IMR-90 (cell line): ENCODE data around the gene PF4V1. TPM values are rescaled to one million over a fixed set of nuclear protein-coding genes. Genes with fewer than 3 reads are reported as not detected.

Experiments
- ATAC-seq: fragments of 200-7000 bp; cut with Tn5 transposase; 2 replicates; pipeline ENCODE4 v1.9.1; 2020; ENCODE audit warnings: low read depth, mild to moderate bottlenecking, moderate library complexity
- BruUV-seq: library from RNA; stranded (reverse); fragments of 400-500 nt; replicated peaks from 2 replicates; lab custom pipeline; 2021; lab: Mats Ljungman, UMichigan
- CTCF ChIA-PET: fragments of 300-600 bp; formaldehyde crosslinking; extraction: SDS; loops from one replicate; lab custom pipeline; 2021; ENCODE audit warnings: antibody characterized with exemption; lab: Yijun Ruan, JAX
- POLR2A ChIA-PET: fragments of 300-600 bp; sonication (Branson Sonifier 250); formaldehyde crosslinking; loops from one replicate; lab custom pipeline; 2022; ENCODE audit warnings: antibody characterized with exemption; ENCODE audit not compliant: unreplicated experiment; lab: Charles Lee
- DNase-seq: peaks from one replicate; pipeline ENCODE4 v3.0.0; 2013
- H2AFZ ChIP-seq: replicated peaks from 2 replicates; pipeline ENCODE3; 2013; ENCODE audit warnings: low read length, mild to moderate bottlenecking; ENCODE audit not compliant: poor library complexity
- H2AK5ac ChIP-seq: 2 replicates; pipeline ENCODE4 v1.6.1; 2013; ENCODE audit warnings: low read depth, low read length, inconsistent platforms
- H2AK9ac ChIP-seq: replicated peaks from 2 replicates; pipeline ENCODE3; 2013; ENCODE audit warnings: mild to moderate bottlenecking, low read depth, low read length, moderate library complexity; ENCODE audit not compliant: poor library complexity
- H2BK120ac ChIP-seq: 2 replicates; pipeline ENCODE4 v1.6.1; 2013; ENCODE audit warnings: low read depth, low read length, inconsistent platforms
- H2BK15ac ChIP-seq: 3 replicates; pipeline ENCODE4 v1.6.1; 2013; ENCODE audit warnings: low read depth, low read length, inconsistent platforms
- H2BK20ac ChIP-seq: 2 replicates; pipeline ENCODE4 v1.6.1; 2013; ENCODE audit warnings: low read depth, mild to moderate bottlenecking, inconsistent platforms, low read length, moderate library complexity
- H2BK5ac ChIP-seq: 2 replicates; pipeline ENCODE4 v1.6.1; 2013; ENCODE audit warnings: mild to moderate bottlenecking, low read depth, low read length, inconsistent platforms; ENCODE audit not compliant: poor library complexity, severe bottlenecking
- H3K14ac ChIP-seq: replicated peaks from 2 replicates; pipeline ENCODE4 v1.6.1; 2013; ENCODE audit warnings: low read depth, low read length, inconsistent platforms
- H3K18ac ChIP-seq: 2 replicates; pipeline ENCODE4 v1.6.1; 2013; ENCODE audit warnings: low read depth, low read length, control low read depth
- H3K23ac ChIP-seq: 2 replicates; pipeline ENCODE4 v1.6.1; 2013; ENCODE audit warnings: low read depth, low read length, inconsistent platforms
- H3K27ac ChIP-seq: 2 replicates; pipeline ENCODE4 v1.5.1; 2013; ENCODE audit warnings: mild to moderate bottlenecking, control low read depth, low read length; ENCODE audit not compliant: insufficient read depth
- H3K27me3 ChIP-seq: 2 replicates; pipeline ENCODE4 v1.6.1; 2013; ENCODE audit warnings: low read length; ENCODE audit not compliant: control insufficient read depth, insufficient read depth
- H3K36me3 ChIP-seq: 2 replicates; pipeline ENCODE4 v1.6.1; 2013; ENCODE audit warnings: low read length, mixed read lengths; ENCODE audit not compliant: control insufficient read depth, insufficient read depth
- H3K4ac ChIP-seq: 2 replicates; pipeline ENCODE4 v1.6.1; 2013; ENCODE audit warnings: low read depth, low read length, inconsistent platforms
- H3K4me1 ChIP-seq: 2 replicates; pipeline ENCODE4 v1.6.1; 2013; ENCODE audit warnings: low read length, mixed read lengths; ENCODE audit not compliant: control insufficient read depth, insufficient read depth
- H3K4me2 ChIP-seq: 2 replicates; pipeline ENCODE4 v1.6.1; 2013; ENCODE audit warnings: low read depth, mild to moderate bottlenecking, control low read depth, low read length, moderate library complexity
- H3K4me3 ChIP-seq: 2 replicates; pipeline ENCODE4 v1.5.1; 2013; ENCODE audit warnings: low read depth, mild to moderate bottlenecking, control low read depth, low read length, moderate library complexity; ENCODE audit not compliant: insufficient read depth
- H3K56ac ChIP-seq: 2 replicates; pipeline ENCODE4 v1.6.1; 2013; ENCODE audit warnings: low read length, inconsistent platforms; ENCODE audit not compliant: insufficient read depth; ENCODE audit errors: extremely low read depth
- H3K79me1 ChIP-seq, 2 experiments: 2 replicates each; pipeline ENCODE4 v1.6.1; 2013; ENCODE audit warnings: low read length in 2 of 2, inconsistent platforms in 1 of 2, low read depth in 1 of 2
- H3K9ac ChIP-seq: 2 replicates; pipeline ENCODE4 v1.6.1; 2013; ENCODE audit warnings: low read depth, low read length, control low read depth
- H3K9me1 ChIP-seq: 2 replicates; pipeline ENCODE4 v1.6.1; 2013; ENCODE audit warnings: low read length, inconsistent platforms; ENCODE audit not compliant: insufficient read depth
- H3K9me3 ChIP-seq: 2 replicates; pipeline ENCODE4 v1.6.1; 2013; ENCODE audit warnings: low read length; ENCODE audit not compliant: control insufficient read depth, insufficient read depth
- H4K20me1 ChIP-seq: 2 replicates; pipeline ENCODE4 v1.6.1; 2013; ENCODE audit warnings: low read length, inconsistent platforms; ENCODE audit not compliant: insufficient read depth
- H4K5ac ChIP-seq: 2 replicates; pipeline ENCODE4 v1.6.1; 2013; ENCODE audit warnings: mild to moderate bottlenecking, low read depth, low read length, control low read depth
- H4K8ac ChIP-seq, 2 experiments: 2 replicates each; pipeline ENCODE4 v1.6.1; 2013; ENCODE audit warnings: low read depth in 2 of 2, low read length in 2 of 2, control low read depth in 1 of 2, inconsistent platforms in 1 of 2
- H4K91ac ChIP-seq: 2 replicates; pipeline ENCODE4 v1.6.1; 2013; ENCODE audit warnings: low read depth, low read length, inconsistent platforms; ENCODE audit not compliant: insufficient read depth
- BHLHE40 ChIP-seq: fragments of 150-350 bp; IDR thresholded peaks from 2 replicates; pipeline ENCODE4 v1.6.1; 2016; ENCODE audit warnings: mild to moderate bottlenecking, low read depth, low read length
- CEBPB ChIP-seq: IDR thresholded peaks from 2 replicates; pipeline ENCODE4 v1.6.1; 2012; ENCODE audit warnings: low read depth, low read length, improper control_type of control experiment
- CHD1 ChIP-seq: IDR thresholded peaks from 2 replicates; pipeline ENCODE4 v1.6.1; 2012; ENCODE audit warnings: low read depth, low read length, improper control_type of control experiment
- CTCF ChIP-seq: conservative IDR thresholded peaks from 2 replicates; pipeline ENCODE4 v1.5.1; 2012; ENCODE audit warnings: mild to moderate bottlenecking, low read depth, low read length, improper control_type of control experiment
- ELK1 ChIP-seq: fragments of 150-350 bp; IDR thresholded peaks from 2 replicates; pipeline ENCODE4 v1.6.1; 2016; ENCODE audit warnings: low read depth, mild to moderate bottlenecking, low read length, moderate library complexity, borderline replicate concordance
- FOS ChIP-seq: fragments of 150-350 bp; IDR thresholded peaks from 2 replicates; pipeline ENCODE4 v1.6.1; 2016; ENCODE audit warnings: low read depth, low read length
- MAFK ChIP-seq: IDR thresholded peaks from 2 replicates; pipeline ENCODE4 v1.6.1; 2012; ENCODE audit warnings: low read depth, low read length, improper control_type of control experiment
- MAZ ChIP-seq: IDR thresholded peaks from 2 replicates; pipeline ENCODE4 v1.6.1; 2012; ENCODE audit warnings: low read depth, mild to moderate bottlenecking, low read length, improper control_type of control experiment, moderate library complexity, borderline replicate concordance
- MXI1 ChIP-seq: IDR thresholded peaks from 2 replicates; pipeline ENCODE4 v1.6.1; 2012; ENCODE audit warnings: low read depth, mild to moderate bottlenecking, low read length, moderate library complexity, borderline replicate concordance
- NFE2L2 ChIP-seq: fragments of 150-350 bp; IDR thresholded peaks from 2 replicates; pipeline ENCODE4 v1.6.1; 2016; ENCODE audit warnings: low read depth, mild to moderate bottlenecking, low read length
- POLR2A ChIP-seq: IDR thresholded peaks from 2 replicates; pipeline ENCODE4 v1.6.1; 2012; ENCODE audit warnings: mild to moderate bottlenecking, low read depth, low read length
- RAD21 ChIP-seq: IDR thresholded peaks from 2 replicates; pipeline ENCODE4 v1.6.1; 2012; ENCODE audit warnings: low read length, improper control_type of control experiment
- RCOR1 ChIP-seq: IDR thresholded peaks from 2 replicates; pipeline ENCODE4 v1.6.1; 2012; ENCODE audit warnings: mild to moderate bottlenecking, low read length, improper control_type of control experiment; ENCODE audit not compliant: insufficient replicate concordance
- RFX5 ChIP-seq: IDR thresholded peaks from 2 replicates; pipeline ENCODE4 v1.8.0; 2012; ENCODE audit warnings: low read depth, mild to moderate bottlenecking, low read length, moderate library complexity
- SMC3 ChIP-seq: fragments of 150-350 bp; IDR thresholded peaks from 2 replicates; pipeline ENCODE4 v1.6.1; 2016; ENCODE audit warnings: low read depth, mild to moderate bottlenecking, antibody characterized with exemption, low read length, moderate library complexity
- USF2 ChIP-seq: fragments of 150-350 bp; IDR thresholded peaks from 2 replicates; pipeline ENCODE4 v1.6.1; 2017; ENCODE audit warnings: mild to moderate bottlenecking, antibody characterized with exemption, low read length, low read depth
- WGBS, 2 experiments: methylation state at CpG; one replicate each; pipeline versions ENCODE4 v1.1.5 to v1.1.7; 2013; ENCODE audit warnings: missing lambda C conversion rate in 2 of 2; ENCODE audit not compliant: insufficient read length in 1 of 2; ENCODE audit errors: extremely low coverage in 2 of 2; 5-methylcytosine and 5-hydroxymethylcytosine counted together
- dilution Hi-C: fragments of 300-500 bp; cut with HindIII; formaldehyde crosslinking; loops from one replicate; pipeline ENCODE4 v1.14.3; 2018; ENCODE audit warnings: low sequenced_read_pairs; ENCODE audit not compliant: unreplicated experiment
- in situ Hi-C: fragments of 300-500 bp; cut with MboI; formaldehyde crosslinking; loops from 3 replicates; pipeline ENCODE4 v1.14.3; 2019; ENCODE audit warnings: low sequenced_read_pairs, inconsistent platforms, mixed read lengths
- intact Hi-C: fragments of 100-400 bp; cut with micrococcal nuclease; formaldehyde crosslinking; loops from 2 replicates; pipeline ENCODE4 v1.10.0; 2022
- polyA plus RNA-seq, 3 experiments: library from polyadenylated mRNA; depleted of rRNA; stranded (reverse); fragments of >200 nt; gene quantifications; 2 replicates each; pipeline ENCODE4 v1.2.3, GENCODE V29; 2012; ENCODE audit warnings: low replicate concordance in 1 of 3
- total RNA-seq: library from RNA; depleted of rRNA; stranded (reverse); fragments of >200 nt; gene quantifications from 2 replicates; pipeline ENCODE4 v1.2.3, GENCODE V29; 2012

The PF4V1 gene
- total and polyA plus RNA-seq, 2 of the 4 experiments (the other 2 are of a cell fraction), result not detected

GRCh38 chr4:73875401-73875800 lies 22.3 kb downstream of the PF4V1 start:
- Histone ChIP-seq H2BK20ac (no peak overlapping the region), H2BK5ac (no peak overlapping the region), H3K4me3 (no peak overlapping the region), H4K8ac (no peak overlapping the region), H4K20me1 (no peaks in the 10 kb centered on the region), H3K18ac (no peak overlapping the region), H3K4ac (no peak overlapping the region), H2AFZ (no peak overlapping the region), H3K27me3 (peaks cover 27% of the 10 kb centered on the region), H2BK120ac (no peak overlapping the region), H3K9me3 (no peaks in the 10 kb centered on the region; the same call in 1 of the 2 replicates), H3K79me1 (no peaks in the 10 kb centered on the region), H3K36me3 (no peaks in the 10 kb centered on the region), H3K14ac (no peak overlapping the region), H2AK5ac (no peak overlapping the region), H3K23ac (no peak overlapping the region), H2BK15ac (no peak overlapping the region), H4K5ac (no peak overlapping the region), H4K91ac (no peak overlapping the region), H3K9ac (no peak overlapping the region), H2AK9ac (no peak overlapping the region), H3K56ac (no peak overlapping the region), H3K9me1 (no peaks in the 10 kb centered on the region), H3K4me2 (no peak overlapping the region), H3K27ac (no peak overlapping the region), H3K4me1 (no peaks in the 10 kb centered on the region)
- ChIA-PET CTCF (no interaction called here), POLR2A (no interaction called here)
- WGBS, 2 experiments, result no CpG with 5 or more reads among the region's 1 CpG
- in situ Hi-C loops (no loop called here), dilution Hi-C loops (no loop called here), intact Hi-C loops (no loop called here)
- BruUV-seq, result no TSS peak
- no peak for DNase-seq
- ATAC-seq, result no peak
- TF ChIP-seq CEBPB (no peak), MXI1 (no peak), CHD1 (no peak), CTCF (no peak), RFX5 (no peak), BHLHE40 (no peak), FOS (no peak), RCOR1 (no peak), ELK1 (no peak), SMC3 (no peak), RAD21 (no peak), MAZ (no peak), MAFK (no peak), USF2 (no peak), POLR2A (no peak), NFE2L2 (no peak)
